Measurements from ENCODE around the gene PI4K2B.
"Not testable (repeated sequence)": the region's sequence is repeated elsewhere in the genome, so short reads cannot be mapped to it uniquely, and the experiment has no call there.

Gene PI4K2B

GRCh38 chr4:25240754-25241210 is 6.9 kb downstream of the PI4K2B start:
- peak in 1 of 2 donors; percentile 13 for DNase-seq (ENCODE audit: low read depth in 1 of 2, low spot score in 1 of 2)

- DNase-seq (ENCODE audit: low read depth in 1 of 2, low spot score in 1 of 2), result not testable (repeated sequence)
Observed at GRCh38 chr4:25242195-25242594, 8.4 kb downstream of the PI4K2B start.

GRCh38 chr4:25245181-25245580 is 11.3 kb downstream of the PI4K2B start:
- no peak for DNase-seq (ENCODE audit: low read depth in 1 of 2, low spot score in 1 of 2)

GRCh38 chr4:25246680-25247611 is 13.1 kb downstream of the PI4K2B start:
- no peak for DNase-seq (ENCODE audit: low read depth in 1 of 2, low spot score in 1 of 2)

GRCh38 chr4:25248875-25249274 is 15.0 kb downstream of the PI4K2B start:
- not testable (repeated sequence) for DNase-seq (ENCODE audit: low read depth in 1 of 2, low spot score in 1 of 2)

GRCh38 chr4:25249494-25249893 is 15.7 kb downstream of the PI4K2B start:
- not testable (repeated sequence) for DNase-seq (ENCODE audit: low read depth in 1 of 2, low spot score in 1 of 2)

- no peak for DNase-seq (ENCODE audit: low read depth in 1 of 2, low spot score in 1 of 2)
Observed at GRCh38 chr4:25252230-25253070, 18.6 kb downstream of the PI4K2B start.

GRCh38 chr4:25253071-25253445 is 19.2 kb downstream of the PI4K2B start:
- DNase-seq (ENCODE audit: low read depth in 1 of 2, low spot score in 1 of 2), result no peak

GRCh38 chr4:25253786-25254185 is 20.0 kb downstream of the PI4K2B start:
- not testable (repeated sequence) for DNase-seq (ENCODE audit: low read depth in 1 of 2, low spot score in 1 of 2)

- no peak for DNase-seq (ENCODE audit: low read depth in 1 of 2, low spot score in 1 of 2)
Observed at GRCh38 chr4:25258980-25259578, 25.2 kb downstream of the PI4K2B start.

- no peak for DNase-seq (ENCODE audit: low read depth in 1 of 2, low spot score in 1 of 2)
Observed at GRCh38 chr4:25271866-25272265, 38.0 kb downstream of the PI4K2B start.

GRCh38 chr4:25280210-25280609 is 46.4 kb downstream of the PI4K2B start:
- DNase-seq (ENCODE audit: low read depth in 1 of 2, low spot score in 1 of 2), result no peak

- no peak for DNase-seq (ENCODE audit: low read depth in 1 of 2, low spot score in 1 of 2)
Observed at GRCh38 chr4:25283948-25284347, 50.1 kb downstream of the PI4K2B start.

GRCh38 chr4:25284466-25284865 is 50.6 kb downstream of the PI4K2B start:
- no peak for DNase-seq (ENCODE audit: low read depth in 1 of 2, low spot score in 1 of 2)

GRCh38 chr4:25290490-25291067 is 56.7 kb downstream of the PI4K2B start:
- no peak for DNase-seq (ENCODE audit: low read depth in 1 of 2, low spot score in 1 of 2)

GRCh38 chr4:25291158-25291733 is 57.4 kb downstream of the PI4K2B start:
- no peak for DNase-seq (ENCODE audit: low read depth in 1 of 2, low spot score in 1 of 2)

- no peak for DNase-seq (ENCODE audit: low read depth in 1 of 2, low spot score in 1 of 2)
Observed at GRCh38 chr4:25297528-25298242, 63.9 kb downstream of the PI4K2B start.

- DNase-seq (ENCODE audit: low read depth in 1 of 2, low spot score in 1 of 2), result no peak
Observed at GRCh38 chr4:25299476-25300203, 65.8 kb downstream of the PI4K2B start.

- DNase-seq (ENCODE audit: low read depth in 1 of 2, low spot score in 1 of 2), result no peak
Observed at GRCh38 chr4:25301471-25301870, 67.6 kb downstream of the PI4K2B start.
